HCT116 (cell line): Measurements from ENCODE around the gene FSIP1. TPM values are rescaled to one million over a fixed set of nuclear protein-coding genes. Genes with fewer than 3 reads are reported as not detected.

Experiments used
- ATAC-seq: fragments of 200-7000 bp; cut with Tn5 transposase; 2 replicates; pipeline ENCODE4 v1.9.1; 2020; ENCODE audit warnings: mild to moderate bottlenecking, moderate library complexity
- BruUV-seq: library from RNA; stranded (reverse); fragments of 400-500 nt; replicated peaks from 2 replicates; lab custom pipeline; 2021; lab: Mats Ljungman, UMichigan
- CTCF ChIA-PET: fragments of 300-600 bp; sonication (Branson Sonifier 250); formaldehyde crosslinking; loops from one replicate; lab custom pipeline; 2021; ENCODE audit warnings: antibody characterized with exemption; lab: Charles Lee
- POLR2A ChIA-PET: fragments of 300-600, 350-600 bp; sonication (Branson Sonifier 250); formaldehyde crosslinking; loops from one replicate; lab custom pipeline; 2021; ENCODE audit warnings: antibody characterized with exemption; lab: Charles Lee
- RAD21 ChIA-PET, 2 experiments: fragments of 300-600 bp; sonication (Branson Sonifier 250); formaldehyde crosslinking; loops; one replicate each; lab custom pipeline; 2023; ENCODE audit warnings: low total read pairs in 2 of 2; ENCODE audit not compliant: uncharacterized antibody in 2 of 2, unreplicated experiment in 2 of 2, low non-redundant PET in 1 of 2; lab: Charles Lee
- DNase-seq: peaks from one replicate; pipeline ENCODE4 v3.0.0-alpha.2; 2010; ENCODE audit warnings: low read depth, low spot score
- H2AFZ ChIP-seq: fragments of 200-600 bp; shearing (Covaris generic), sonication (generic); 2 replicates; pipeline ENCODE4 v1.6.1; 2017; ENCODE audit warnings: low read depth, mixed run types, mixed read lengths, antibody characterized with exemption, low read length; ENCODE audit not compliant: poor library complexity, severe bottlenecking
- H3K27ac ChIP-seq: 2 replicates; pipeline ENCODE4 v1.5.1; 2012; ENCODE audit warnings: low read depth, low read length
- H3K27me3 ChIP-seq: fragments of 200-600 bp; sonication (generic); 2 replicates; pipeline ENCODE4 v1.6.1; 2016; ENCODE audit warnings: mixed run types, low read length, mixed read lengths; ENCODE audit not compliant: insufficient read depth
- H3K36me3 ChIP-seq, 2 experiments: fragments of 200-500 bp in 1 of 2; fragments of 200-600 bp in 1 of 2; sonication (Bioruptor generic) in 1 of 2; sonication (generic) in 1 of 2; 2 replicates each; pipeline versions ENCODE4 v1.5.1 to v1.6.1; 2014 to 2016; ENCODE audit warnings: low read length in 2 of 2, inconsistent platforms in 1 of 2, mixed read lengths in 1 of 2, mixed run types in 1 of 2; ENCODE audit not compliant: insufficient read depth in 2 of 2, control insufficient read depth in 1 of 2
- H3K4me1 ChIP-seq, 2 experiments: fragments of 200-600 bp in 1 of 2; sonication (generic) in 1 of 2; 2 replicates each; pipeline versions ENCODE4 v1.5.1 to v1.6.1; 2012 to 2017; ENCODE audit warnings: low read length in 2 of 2, inconsistent platforms in 1 of 2, mild to moderate bottlenecking in 1 of 2, mixed read lengths in 1 of 2, mixed run types in 1 of 2, moderate library complexity in 1 of 2; ENCODE audit not compliant: insufficient read depth in 2 of 2, control insufficient read depth in 1 of 2
- H3K4me2 ChIP-seq: fragments of 200-600 bp; sonication (generic); 2 replicates; pipeline ENCODE4 v1.6.1; 2017; ENCODE audit warnings: mixed run types, low read length, mixed read lengths
- H3K4me3 ChIP-seq, 2 experiments: fragments of 200-600 bp in 1 of 2; sonication (generic) in 1 of 2; replicated peaks in 1 of 2; 2 replicates each; pipeline ENCODE4 v1.5.1; 2011 to 2016; ENCODE audit warnings: low read length in 2 of 2, control low read depth in 1 of 2, low read depth in 1 of 2, mild to moderate bottlenecking in 1 of 2, mixed read lengths in 1 of 2, mixed run types in 1 of 2
- H3K79me2 ChIP-seq: fragments of 200-600 bp; sonication (generic); 2 replicates; pipeline ENCODE4 v1.6.1; 2017; ENCODE audit warnings: mild to moderate bottlenecking, mixed run types, low read length, moderate library complexity, mixed read lengths; ENCODE audit not compliant: insufficient read depth
- H3K9ac ChIP-seq: fragments of 200-600 bp; sonication (generic); 2 replicates; pipeline ENCODE4 v1.6.1; 2016; ENCODE audit warnings: low read length, mixed read lengths
- H3K9me2 ChIP-seq: fragments of 200-600 bp; sonication (generic), shearing (Covaris generic); 2 replicates; pipeline ENCODE4 v1.6.1; 2017; ENCODE audit warnings: mixed run types, mild to moderate bottlenecking, moderate library complexity; ENCODE audit not compliant: insufficient read depth
- H3K9me3 ChIP-seq, 2 experiments: fragments of 200-500 bp in 1 of 2; fragments of 200-600 bp in 1 of 2; sonication (Bioruptor generic) in 1 of 2; sonication (generic) in 1 of 2; 2 replicates each; pipeline ENCODE4 v1.6.1; 2014 to 2017; ENCODE audit warnings: low read length in 2 of 2, mixed read lengths in 2 of 2, inconsistent platforms in 1 of 2, low read depth in 1 of 2, mild to moderate bottlenecking in 1 of 2, mixed run types in 1 of 2, moderate library complexity in 1 of 2; ENCODE audit not compliant: control insufficient read depth in 1 of 2, insufficient read depth in 1 of 2
- H4K20me1 ChIP-seq: fragments of 200-600 bp; sonication (generic), shearing (Covaris generic); 2 replicates; pipeline ENCODE4 v1.6.1; 2017; ENCODE audit warnings: mixed run types, mild to moderate bottlenecking, moderate library complexity; ENCODE audit not compliant: insufficient read depth
- CEBPB ChIP-seq: IDR thresholded peaks from 2 replicates; pipeline ENCODE4 v1.6.1; 2012; ENCODE audit warnings: low read depth
- ELF1 ChIP-seq: IDR thresholded peaks from 2 replicates; pipeline ENCODE4 v1.6.1; 2012; ENCODE audit warnings: low read depth, borderline replicate concordance
- TCF7L2 ChIP-seq: IDR thresholded peaks from 2 replicates; pipeline ENCODE4 v1.7.0; 2011; ENCODE audit warnings: borderline replicate concordance, inconsistent platforms; ENCODE audit not compliant: insufficient read depth, insufficient read length; ENCODE audit errors: extremely low read depth
- intact Hi-C: fragments of 100-400 bp; cut with micrococcal nuclease; formaldehyde crosslinking; loops from 2 replicates; pipeline ENCODE4 v1.10.0; 2022
- total RNA-seq: library from RNA; stranded (reverse); gene quantifications from one replicate; pipeline ENCODE4 v1.2.1, GENCODE V29; 2021; ENCODE audit not compliant: unreplicated experiment

FSIP1 gene
- total RNA-seq, 1 experiment from 2014 or later, result 0.42 TPM

- RAD21 ChIA-PET, result no interaction called here
- no peaks in the 10 kb centered on the region for H3K79me2 ChIP-seq
- no TSS peak for BruUV-seq
- H3K4me1 ChIP-seq, result no peaks in the 10 kb centered on the region
- no peak for TF ChIP-seq ELF1
- no peak for TF ChIP-seq CEBPB
- TF ChIP-seq, all 23 proteins: peak for 0
- H3K4me3 ChIP-seq, result no peak overlapping the region
- ChIA-PET POLR2A (no interaction called here), CTCF (no interaction called here)
- no peak overlapping the region for H3K27ac ChIP-seq
- no peak overlapping the region for H3K4me2 ChIP-seq
- no peaks in the 10 kb centered on the region for H4K20me1 ChIP-seq
- no peaks in the 10 kb centered on the region for H3K9me2 ChIP-seq
- no peaks in the 10 kb centered on the region for H3K36me3 ChIP-seq
- ATAC-seq (no peak), DNase-seq (no peak)
- H2AFZ ChIP-seq, result no peak overlapping the region
- H3K27me3 ChIP-seq, result no peaks in the 10 kb centered on the region
- H3K9me3 ChIP-seq, result no peaks in the 10 kb centered on the region
- H3K9ac ChIP-seq, result no peak overlapping the region
- intact Hi-C loops, result no loop called here
These were observed 6.6 kb downstream of the FSIP1 start for GRCh38 chr15:39776068-39776467.

GRCh38 chr15:39774688-39775267 lies 7.9 kb downstream of the FSIP1 start:
- CTCF ChIA-PET, result interaction anchor here (2.2 kb wide), 1 partner anchor 18 kb away, joined by 8 read pairs; no protein-coding TSS in a partner anchor

More at GRCh38 chr15:39774688-39775267, 7.9 kb downstream of the FSIP1 start:
- H3K4me2 ChIP-seq, result no peak overlapping the region
- no peak for TF ChIP-seq TCF7L2
- H3K27me3 ChIP-seq, result no peaks in the 10 kb centered on the region
- H3K9ac ChIP-seq, result no peak overlapping the region
- no peak for ATAC-seq
- no peak overlapping the region for H3K4me3 ChIP-seq
- H3K79me2 ChIP-seq, result no peaks in the 10 kb centered on the region
- RAD21 ChIA-PET, result no interaction called here
- intact Hi-C loops, result no loop called here
- no peaks in the 10 kb centered on the region for H3K36me3 ChIP-seq
- no peaks in the 10 kb centered on the region for H3K9me3 ChIP-seq
- BruUV-seq, result no TSS peak
- H2AFZ ChIP-seq, result no peak overlapping the region
- no peaks in the 10 kb centered on the region for H3K9me2 ChIP-seq
- POLR2A ChIA-PET, result no interaction called here
- DNase-seq, result no peak
- no peak overlapping the region for H3K27ac ChIP-seq
- no peaks in the 10 kb centered on the region for H3K4me1 ChIP-seq
- no peaks in the 10 kb centered on the region for H4K20me1 ChIP-seq
